HG03378 (cell line): Measurements from ENCODE around the gene ADORA2B.
"Not testable (repeated sequence)": the region's sequence is repeated elsewhere in the genome, so short reads cannot be mapped to it uniquely, and the experiment has no call there.

Source experiments
- ATAC-seq: cut with Tn5 transposase; IDR thresholded peaks from one replicate; pipeline ENCODE4 v1.9.1; 2021; ENCODE audit warnings: mild to moderate bottlenecking, moderate library complexity; ENCODE audit not compliant: unreplicated experiment

The ADORA2B gene

GRCh38 chr17:15944759-15945526 lies at the start of gene ADORA2B:
Gene ADORA2B, plus strand, starts transcription at chr17:15945130. Its CDS starts 119 bp downstream, at chr17:15945249.
- no peak for ATAC-seq

GRCh38 chr17:15896277-15896676 lies 48.7 kb upstream of the ADORA2B start:
- no peak for ATAC-seq

GRCh38 chr17:15896834-15897233 lies 48.1 kb upstream of the ADORA2B start:
- ATAC-seq = no peak

- not testable (repeated sequence) for ATAC-seq
These were observed 45.3 kb upstream of the ADORA2B start for GRCh38 chr17:15899596-15899995.

GRCh38 chr17:15900871-15901270 lies 44.1 kb upstream of the ADORA2B start:
- no peak for ATAC-seq

GRCh38 chr17:15905236-15905635 lies 39.7 kb upstream of the ADORA2B start:
- ATAC-seq = not testable (repeated sequence)

GRCh38 chr17:15907290-15907689 lies 37.6 kb upstream of the ADORA2B start:
- no peak for ATAC-seq

- no peak for ATAC-seq
These were observed 36.6 kb upstream of the ADORA2B start for GRCh38 chr17:15908378-15908777.

GRCh38 chr17:15909481-15909991 lies 35.4 kb upstream of the ADORA2B start:
- no peak for ATAC-seq

GRCh38 chr17:15910791-15911190 lies 34.1 kb upstream of the ADORA2B start:
- no peak for ATAC-seq

GRCh38 chr17:15911701-15912100 lies 33.2 kb upstream of the ADORA2B start:
- not testable (repeated sequence) for ATAC-seq

GRCh38 chr17:15912416-15912955 lies 32.4 kb upstream of the ADORA2B start:
- no peak for ATAC-seq

GRCh38 chr17:15913826-15914225 lies 31.1 kb upstream of the ADORA2B start:
- ATAC-seq = no peak

- ATAC-seq = no peak
These were observed 30.3 kb upstream of the ADORA2B start for GRCh38 chr17:15914400-15915170.

GRCh38 chr17:15915961-15916360 lies 29.0 kb upstream of the ADORA2B start:
- ATAC-seq = no peak

- no peak for ATAC-seq
These were observed 27.9 kb upstream of the ADORA2B start for GRCh38 chr17:15917021-15917437.

GRCh38 chr17:15917438-15918027 lies 27.4 kb upstream of the ADORA2B start:
- no peak for ATAC-seq

GRCh38 chr17:15918261-15918660 lies 26.7 kb upstream of the ADORA2B start:
- ATAC-seq = no peak

- no peak for ATAC-seq
These were observed 26.2 kb upstream of the ADORA2B start for GRCh38 chr17:15918661-15919259.

- ATAC-seq = no peak
These were observed 25.5 kb upstream of the ADORA2B start for GRCh38 chr17:15919466-15919865.

- ATAC-seq = no peak
These were observed 24.1 kb upstream of the ADORA2B start for GRCh38 chr17:15920758-15921239.
